HG02852 (cell line): ENCODE data around the gene FNDC1.

ENCODE experiments used
- ATAC-seq: cut with Tn5 transposase; IDR thresholded peaks from one replicate; pipeline ENCODE4 v1.9.1; 2021; ENCODE audit warnings: mild to moderate bottlenecking, moderate library complexity; ENCODE audit not compliant: unreplicated experiment

The FNDC1 gene

DNA sequence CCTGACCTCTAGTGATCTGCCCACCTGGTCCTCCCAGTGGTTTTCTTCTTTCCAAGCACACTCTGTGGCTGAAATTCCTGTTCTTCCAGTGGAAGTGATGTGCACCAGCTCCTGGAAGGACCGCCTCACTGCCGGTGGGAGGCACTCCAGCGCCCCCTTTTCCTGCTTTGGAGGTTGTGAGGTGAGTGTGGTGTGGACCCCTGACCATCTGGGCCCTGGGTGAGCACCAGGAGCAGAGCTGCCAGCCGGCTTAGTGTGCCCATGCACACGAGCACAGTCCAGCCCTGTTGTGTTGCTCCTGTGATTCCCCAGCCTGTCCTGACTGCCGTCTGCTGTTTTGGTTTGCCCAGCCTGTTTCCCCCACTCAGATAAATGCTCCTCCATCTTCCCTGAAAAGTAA is 134.6 kb downstream of the FNDC1 start:
- ATAC-seq: no peak

DNA sequence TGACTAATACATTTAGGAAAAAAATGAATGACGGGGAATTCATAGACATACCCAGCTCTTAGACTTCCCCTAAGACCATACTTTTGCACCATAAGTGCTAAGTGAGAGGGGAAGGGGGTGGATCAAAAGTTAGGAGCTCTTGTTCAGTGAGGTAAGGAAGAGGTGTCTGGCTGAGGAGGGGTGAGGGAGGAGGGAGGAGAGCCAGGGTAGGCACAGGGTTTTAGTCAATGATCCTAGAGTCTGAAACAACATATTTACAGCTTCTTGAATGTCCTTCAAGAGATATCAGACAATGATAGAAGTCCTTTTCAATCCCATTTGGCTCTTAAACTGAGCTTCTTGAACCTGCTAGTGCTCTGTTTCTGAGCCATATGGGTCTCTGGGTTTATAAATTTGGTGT is 135.4 kb downstream of the FNDC1 start:
- ATAC-seq: no peak

DNA sequence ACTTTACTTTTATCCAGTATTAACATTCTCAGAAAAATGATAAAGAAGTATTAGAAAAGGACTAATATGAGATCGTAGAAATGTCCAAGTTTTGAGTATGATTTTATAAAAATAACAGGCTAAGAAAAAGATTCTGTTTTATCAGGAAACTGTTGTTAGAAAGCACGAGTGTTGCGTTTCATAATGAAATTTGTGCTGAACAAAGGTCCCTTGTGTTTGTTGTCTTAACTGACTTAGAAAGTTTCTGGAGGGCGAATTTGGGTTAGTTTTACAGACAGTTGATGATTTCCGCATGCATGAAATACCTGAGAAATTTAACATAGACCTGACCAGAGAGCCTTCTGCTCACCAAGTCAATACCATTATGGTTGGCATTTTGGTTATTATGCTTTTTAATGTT is 136.0 kb downstream of the FNDC1 start:
- ATAC-seq: no peak

DNA sequence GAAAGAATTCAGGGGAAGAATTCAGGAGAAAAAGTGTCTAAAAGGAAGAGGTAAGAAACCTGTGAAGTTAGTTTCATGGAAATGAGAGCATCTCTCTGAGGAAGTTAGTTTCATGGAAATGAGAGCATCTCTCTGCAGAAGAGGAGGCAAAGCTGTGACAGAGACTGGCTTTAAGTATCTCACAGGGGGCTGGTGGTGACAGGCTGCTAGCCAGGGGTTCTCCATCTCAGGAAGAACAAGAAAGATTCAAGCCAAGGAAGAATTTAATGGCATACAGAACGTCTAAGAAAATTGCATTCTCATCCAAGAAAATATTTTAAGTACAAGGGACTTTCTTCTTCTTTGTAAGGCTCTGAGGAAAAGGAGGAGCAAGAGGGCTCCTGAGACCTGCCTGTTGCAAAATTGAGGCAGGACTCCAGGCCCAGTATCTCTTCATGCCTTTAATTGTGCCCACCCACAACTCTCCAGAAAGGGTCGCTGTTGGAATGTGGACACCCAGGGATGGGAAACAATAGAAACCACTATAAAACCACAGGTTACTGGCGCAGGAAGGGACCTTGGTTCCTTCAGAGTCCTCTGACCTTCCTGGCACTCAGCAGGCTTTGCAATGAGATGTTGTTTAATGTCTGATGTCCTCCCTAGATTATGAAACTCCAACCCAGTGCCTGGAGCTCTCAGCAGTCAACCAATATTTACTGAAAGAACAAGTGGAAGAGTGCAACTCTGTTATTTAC is 136.8 kb downstream of the FNDC1 start:
- ATAC-seq: no peak

DNA sequence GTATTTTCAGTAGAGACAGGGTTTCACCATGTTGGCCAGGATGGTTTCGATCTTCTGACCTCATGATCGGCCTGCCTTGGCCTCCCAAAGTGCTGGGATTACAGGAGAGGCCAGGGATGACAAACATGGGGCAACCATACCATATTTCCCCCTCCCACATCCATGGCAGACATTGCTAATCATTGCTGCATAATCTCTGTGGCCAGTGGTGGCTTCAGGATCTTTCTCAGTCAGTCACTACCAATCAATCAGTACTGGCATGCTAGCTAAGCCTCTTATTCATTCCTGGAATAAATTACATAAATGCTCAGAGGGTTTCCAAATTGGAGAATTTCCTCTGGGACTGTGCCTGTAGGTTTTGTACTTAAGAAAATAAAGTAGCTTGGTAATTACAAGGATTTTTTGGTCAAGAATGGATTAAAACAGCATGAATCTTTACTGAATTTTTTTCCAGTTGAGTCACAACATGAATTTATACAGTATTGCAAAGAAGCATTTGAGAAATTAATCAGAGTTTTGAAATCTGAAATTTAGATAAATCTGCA is 138.1 kb downstream of the FNDC1 start:
- no peak for ATAC-seq

DNA sequence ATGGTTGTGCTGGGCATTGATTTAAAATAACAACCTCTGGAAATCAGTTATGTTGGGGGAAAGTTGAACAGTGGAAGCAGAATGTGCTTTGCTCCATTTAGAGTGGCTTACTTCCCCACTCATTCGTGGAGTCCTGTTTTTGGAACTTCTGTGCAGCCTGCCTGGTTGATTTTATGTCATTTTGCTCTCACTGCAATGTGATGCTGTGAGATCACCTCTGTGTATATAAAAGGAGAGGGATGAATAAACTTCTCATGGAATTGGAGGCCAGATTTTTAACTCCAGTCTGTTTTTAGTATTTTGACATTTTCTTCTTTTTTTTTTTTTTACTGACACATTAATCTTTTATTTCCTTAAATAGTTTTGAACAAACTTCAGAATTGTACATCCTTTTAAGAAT is 139.0 kb downstream of the FNDC1 start:
- no peak for ATAC-seq

DNA sequence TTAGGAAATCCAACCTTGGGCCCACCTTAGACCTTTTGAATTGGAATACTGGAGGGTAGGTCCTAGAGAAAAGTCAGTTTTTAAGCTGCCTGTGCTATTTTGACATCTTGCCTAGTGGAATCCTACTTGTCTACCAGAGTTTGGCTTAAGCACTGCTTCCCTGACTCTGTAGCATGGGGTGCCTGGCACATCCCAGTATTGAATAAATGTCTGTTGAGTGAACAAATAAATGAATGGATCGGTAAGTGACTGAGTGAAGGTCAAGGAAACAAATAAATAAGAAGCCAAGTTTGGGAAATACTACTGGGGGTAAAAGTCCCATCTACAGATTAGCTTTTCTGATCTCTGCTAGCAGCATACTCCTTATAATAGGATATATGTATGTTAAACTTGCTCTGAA is 140.5 kb downstream of the FNDC1 start:
- ATAC-seq: no peak

DNA sequence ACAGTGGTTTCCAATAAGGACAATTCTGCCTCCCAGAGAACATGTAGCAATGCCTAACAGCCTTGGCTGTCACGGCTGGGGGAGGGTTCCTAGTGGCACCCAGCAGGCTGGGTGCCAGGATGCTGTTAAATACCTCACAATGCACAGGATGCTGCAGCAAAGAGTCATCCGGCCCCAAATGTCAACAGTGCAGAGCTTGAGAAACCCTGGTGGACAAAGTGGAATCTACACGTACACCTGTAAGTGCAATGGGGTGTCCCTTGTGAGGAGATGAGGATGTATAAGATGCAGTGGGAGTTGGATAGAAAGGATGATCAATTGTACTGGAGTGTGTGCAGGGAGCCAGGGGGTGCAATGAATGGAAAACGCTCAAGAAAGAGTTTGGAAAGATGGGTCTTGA is 142.4 kb downstream of the FNDC1 start:
- no peak for ATAC-seq

DNA sequence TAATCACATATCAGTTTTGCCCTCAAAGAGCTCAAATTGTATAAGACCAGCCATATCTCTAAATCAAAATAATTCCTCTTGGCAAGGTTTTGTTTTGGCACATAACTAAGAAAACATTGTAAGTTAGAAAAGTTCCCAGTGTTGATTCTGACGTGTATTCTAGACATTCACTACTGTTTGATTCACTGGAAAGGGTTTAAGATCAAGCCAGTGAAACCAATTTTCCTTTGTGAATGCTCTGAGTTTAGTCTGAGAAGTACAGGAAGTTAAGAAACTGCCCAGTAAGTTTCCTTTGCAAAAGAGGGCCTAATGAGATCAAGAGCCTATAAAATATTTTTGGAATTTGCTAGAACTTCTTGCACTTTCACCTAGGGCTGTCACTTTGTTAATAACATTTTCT is 143.0 kb downstream of the FNDC1 start:
- no peak for ATAC-seq

DNA sequence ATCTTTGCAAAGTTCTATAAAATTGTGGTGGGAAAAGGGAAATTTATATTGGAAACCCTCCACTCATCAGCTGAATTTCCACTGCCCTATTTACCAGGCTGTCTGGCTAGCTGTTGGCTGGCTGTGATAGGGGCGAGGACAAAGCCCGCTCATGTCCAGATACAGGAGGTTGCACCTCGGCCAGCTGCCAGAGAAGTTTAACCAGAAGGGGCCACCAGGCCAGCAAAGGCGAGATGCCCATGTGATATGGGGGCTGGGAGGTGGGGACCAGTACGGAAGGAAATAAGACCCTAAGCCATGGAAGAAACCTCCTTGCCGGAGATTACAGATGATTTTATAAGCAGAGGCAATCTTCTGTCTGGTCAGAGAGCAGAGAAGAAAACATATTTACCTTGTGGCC is 143.8 kb downstream of the FNDC1 start:
- no peak for ATAC-seq

DNA sequence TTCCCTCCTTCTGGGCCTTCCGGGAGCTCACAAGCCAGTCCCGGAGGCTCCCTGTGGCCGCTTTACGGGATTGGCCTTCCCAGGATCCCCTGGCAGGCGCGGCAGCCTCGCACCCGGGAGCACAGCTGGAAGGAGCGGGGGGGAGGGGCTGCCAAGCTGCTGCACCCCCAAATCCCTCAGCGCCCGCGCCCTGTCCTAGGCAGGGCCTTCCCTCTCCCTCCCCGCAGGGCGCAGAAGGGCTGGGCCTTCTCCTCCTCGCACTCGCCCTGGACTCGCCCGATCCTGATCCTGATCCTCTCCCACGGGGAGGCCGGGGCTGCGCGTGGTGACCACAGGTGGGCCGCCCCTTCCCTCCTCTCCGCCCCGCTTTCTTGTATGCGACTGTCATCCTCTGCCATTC is 146.4 kb downstream of the FNDC1 start:
- no peak for ATAC-seq

DNA sequence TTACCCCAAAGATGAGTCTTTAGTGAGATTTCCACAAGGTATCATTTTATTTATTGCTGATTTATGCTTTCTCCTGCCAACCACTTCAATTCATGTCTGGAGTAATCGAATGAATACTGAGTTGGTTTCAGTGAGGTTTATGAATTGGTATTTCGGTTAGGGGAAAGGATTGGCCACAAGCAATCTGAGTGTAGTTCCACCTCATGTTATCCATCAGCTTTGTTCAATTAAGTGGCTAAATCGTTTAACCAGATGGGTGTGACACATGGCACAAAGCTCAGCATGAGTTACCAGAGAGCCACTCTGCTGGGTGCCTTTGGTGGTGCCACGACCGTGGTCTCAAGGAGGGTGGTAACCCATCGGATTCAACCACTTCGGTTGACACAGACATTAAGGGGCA is 148.2 kb downstream of the FNDC1 start:
- no peak for ATAC-seq

DNA sequence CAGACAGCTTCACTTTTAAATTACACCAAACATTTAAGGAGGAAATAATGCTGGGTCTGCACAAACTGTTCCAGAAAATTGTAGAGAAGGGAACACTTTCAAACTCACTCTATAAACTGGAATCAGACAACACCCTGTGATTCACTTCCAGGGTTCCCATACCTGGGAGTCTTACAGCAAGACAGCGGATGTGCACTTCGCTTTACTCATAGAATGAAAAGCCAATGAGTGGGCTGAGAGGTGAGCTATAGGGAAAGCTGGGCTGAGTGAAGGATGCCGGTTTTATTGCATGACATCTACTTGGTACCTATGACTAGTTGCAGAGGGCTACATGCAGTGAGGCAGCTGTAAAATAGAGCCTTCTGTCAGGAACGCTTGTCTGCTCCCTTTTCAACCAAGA is 152.1 kb downstream of the FNDC1 start:
- ATAC-seq: no peak
